A549 (cell line): Measurements from ENCODE around the gene CATSPERB. TPM values are rescaled to one million over a fixed set of nuclear protein-coding genes. Genes with fewer than 3 reads are reported as not detected.
"Not testable (repeated sequence)": the region's sequence is repeated elsewhere in the genome, so short reads cannot be mapped to it uniquely, and the experiment has no call there.

Experiments
- ATAC-seq, 2 experiments: fragments of 200-7000 bp in 1 of 2; fragments of >200 bp in 1 of 2; cut with Nextera tagmentation in 1 of 2; cut with Tn5 transposase in 1 of 2; 3 replicates each; pipeline versions ENCODE4 v1.8.0 to v1.9.1; 2018 to 2020; ENCODE audit warnings: mild to moderate bottlenecking in 1 of 2, moderate library complexity in 1 of 2
- CTCF ChIA-PET: fragments of 300-600 bp; sonication (Branson Sonifier 250); formaldehyde crosslinking; extraction: SDS; loops from one replicate; lab custom pipeline; 2021; ENCODE audit warnings: antibody characterized with exemption, inconsistent platforms; lab: Yijun Ruan, JAX
- POLR2A ChIA-PET: fragments of 350-600 bp; formaldehyde crosslinking; extraction: SDS; loops from one replicate; lab custom pipeline; 2021; ENCODE audit warnings: antibody characterized with exemption, inconsistent platforms; lab: Yijun Ruan, JAX
- DNase-seq, 2 experiments: peaks; one replicate each; pipeline versions ENCODE4 v3.0.0 to v3.0.0-alpha.2; 2011 to 2016; ENCODE audit warnings: low read depth in 1 of 2, low spot score in 1 of 2
- FAIRE-seq: peaks from 2 replicates; lab custom pipeline; 2011; peaks lifted over from hg19 to GRCh38; lab: Jason Lieb, UNC
- H3K27ac ChIP-seq, 2 experiments: fragments of >200 bp; sonication (Bioruptor Twin); formaldehyde crosslinking; 3 replicates each; pipeline ENCODE4 v1.5.1; 2016 to 2017
- H3K4me1 ChIP-seq: fragments of >200 bp; sonication (Bioruptor Twin); formaldehyde crosslinking; 3 replicates; pipeline ENCODE4 v1.6.1; 2016
- H3K4me2 ChIP-seq: fragments of >200 bp; sonication (Bioruptor Twin); formaldehyde crosslinking; 3 replicates; pipeline ENCODE4 v1.6.1; 2016
- H3K4me3 ChIP-seq: fragments of >200 bp; sonication (Bioruptor Twin); formaldehyde crosslinking; 3 replicates; pipeline ENCODE4 v1.5.1; 2016
- H3K9me3 ChIP-seq: fragments of >200 bp; sonication (Bioruptor Twin); formaldehyde crosslinking; 3 replicates; pipeline ENCODE4 v1.6.1; 2016
- CEBPB ChIP-seq, 2 experiments: fragments of >200 bp in 1 of 2; sonication (Bioruptor Twin) in 1 of 2; formaldehyde crosslinking in 1 of 2; IDR thresholded peaks; 2 replicates each; pipeline ENCODE4 v1.6.1; 2012 to 2016
- CHD2 ChIP-seq: fragments of 150-350 bp; IDR thresholded peaks from 2 replicates; pipeline ENCODE4 v1.6.1; 2014; ENCODE audit warnings: low read length; ENCODE audit not compliant: partially characterized antibody
- ELK1 ChIP-seq: fragments of 150-350 bp; IDR thresholded peaks from 2 replicates; pipeline ENCODE4 v1.6.1; 2014; ENCODE audit warnings: low read depth, mild to moderate bottlenecking, low read length
- EP300 ChIP-seq, 2 experiments: fragments of >200 bp; sonication (Bioruptor Twin); formaldehyde crosslinking; IDR thresholded peaks; 2 replicates in 1 of 2; 3 replicates in 1 of 2; pipeline ENCODE4 v1.6.1; 2016 to 2017
- HES2 ChIP-seq: fragments of >200 bp; sonication (Bioruptor Twin); formaldehyde crosslinking; IDR thresholded peaks from 2 replicates; pipeline ENCODE4 v1.6.1; 2016
- HEYL ChIP-seq: fragments of 250-450 bp; sonication (Bioruptor Pico); IDR thresholded peaks from 2 replicates; pipeline ENCODE4 v1.8.0; 2021; ENCODE audit warnings: mild to moderate bottlenecking, moderate library complexity
- HMGXB4 ChIP-seq: fragments of 250-450 bp; sonication (Bioruptor Pico); IDR thresholded peaks from 2 replicates; pipeline ENCODE4 v1.5.0; 2021; ENCODE audit warnings: mild to moderate bottlenecking, moderate library complexity, borderline replicate concordance
- HOXA7 ChIP-seq: fragments of 250-450 bp; sonication (Bioruptor Pico); IDR thresholded peaks from 2 replicates; pipeline ENCODE4 v1.5.0; 2020; ENCODE audit warnings: mild to moderate bottlenecking, moderate library complexity
- HOXB13 ChIP-seq: fragments of 250-450 bp; sonication (Bioruptor Pico); IDR thresholded peaks from 2 replicates; pipeline ENCODE4 v1.5.0; 2020; ENCODE audit warnings: low read depth, mild to moderate bottlenecking, moderate library complexity
- JUNB ChIP-seq: fragments of >200 bp; sonication (Bioruptor Twin); formaldehyde crosslinking; IDR thresholded peaks from 2 replicates; pipeline ENCODE4 v1.6.1; 2016
- MAFK ChIP-seq: fragments of 450-650 bp; IDR thresholded peaks from 2 replicates; pipeline ENCODE4 v1.6.1; 2014; ENCODE audit not compliant: partially characterized antibody
- MAX ChIP-seq: IDR thresholded peaks from 2 replicates; pipeline ENCODE4 v1.6.1; 2012
- NPAS2 ChIP-seq: fragments of 250-450 bp; sonication (Bioruptor Pico); IDR thresholded peaks from 2 replicates; pipeline ENCODE4 v1.8.0; 2022; ENCODE audit warnings: mild to moderate bottlenecking, moderate library complexity, borderline replicate concordance
- POLR2A ChIP-seq: IDR thresholded peaks from 2 replicates; pipeline ENCODE4 v1.6.1; 2012; ENCODE audit warnings: mild to moderate bottlenecking, low read length
- POLR2AphosphoS2 ChIP-seq: conservative IDR thresholded peaks from 2 replicates; pipeline ENCODE4 v1.6.1; 2012; ENCODE audit warnings: low read length, improper control_type of control experiment, inconsistent platforms
- RAD21 ChIP-seq, 2 experiments: fragments of >200 bp in 1 of 2; sonication (Bioruptor Twin) in 1 of 2; formaldehyde crosslinking in 1 of 2; IDR thresholded peaks in 1 of 2; conservative IDR thresholded peaks in 1 of 2; 2 replicates in 1 of 2; 3 replicates in 1 of 2; pipeline ENCODE4 v1.6.1; 2012 to 2018; ENCODE audit warnings: inconsistent platforms in 1 of 2
- RARB ChIP-seq: fragments of 250-450 bp; sonication (Bioruptor Pico); IDR thresholded peaks from 2 replicates; pipeline ENCODE4 v1.8.0; 2021; ENCODE audit warnings: mild to moderate bottlenecking, moderate library complexity
- RFX5 ChIP-seq: fragments of 450-650 bp; IDR thresholded peaks from 2 replicates; pipeline ENCODE4 v1.7.1; 2014; ENCODE audit warnings: antibody characterized with exemption, mild to moderate bottlenecking, moderate library complexity
- USF2 ChIP-seq: fragments of 450-650 bp; IDR thresholded peaks from 2 replicates; pipeline ENCODE4 v1.6.1; 2014; ENCODE audit warnings: antibody characterized with exemption
- ZFP36 ChIP-seq: fragments of 450-650 bp; IDR thresholded peaks from 2 replicates; pipeline ENCODE4 v1.6.1; 2014; ENCODE audit warnings: borderline replicate concordance; ENCODE audit not compliant: partially characterized antibody
- ZNF302 ChIP-seq: fragments of 250-450 bp; sonication (Bioruptor Pico); IDR thresholded peaks from 2 replicates; pipeline ENCODE4 v1.9.0; 2021; ENCODE audit warnings: inconsistent platforms, mild to moderate bottlenecking, moderate library complexity
- WGBS: methylation state at CpG from one replicate; pipeline ENCODE4 v1.1.6; 2017; ENCODE audit errors: missing lambda C conversion rate; 5-methylcytosine and 5-hydroxymethylcytosine counted together
- polyA plus RNA-seq, 4 experiments: library from polyadenylated mRNA; depleted of rRNA in 3 of 4; stranded (reverse); fragments of >200 nt; fragmentation: RNase III in 1 of 4; extraction: RNeasy Plus Mini Kit Qiagen cat#74134 plus additional on column Dnase treatment in 1 of 4; gene quantifications; 2 replicates in 3 of 4; 3 replicates in 1 of 4; pipeline ENCODE4 v1.2.3, GENCODE V29; 2011 to 2017

Gene CATSPERB
- polyA plus RNA-seq, 2 of the 4 experiments (the other 2 are of a cell fraction), result 0.05 TPM; not detected in 1

GRCh38 chr14:91567827-91568226, 164.1 kb downstream of the CATSPERB start:
- WGBS, result 50% methylated on average over 4 of the region's 4 CpGs
- peak; percentile 59 for TF ChIP-seq MAFK
- TF ChIP-seq, all 56 proteins: peak for 1; not testable (repeated sequence) for 55
- FAIRE-seq, H3K4me1 ChIP-seq, POLR2A ChIA-PET, ATAC-seq, H3K4me3 ChIP-seq, DNase-seq, H3K27ac ChIP-seq, H3K9me3 ChIP-seq, H3K4me2 ChIP-seq: not testable (repeated sequence)
- CTCF ChIA-PET, result interaction anchor here (0.7 to 0.9 kb wide), 2 partner anchors 14 to 19 kb away, joined by 3 to 4 read pairs; no protein-coding TSS in a partner anchor

GRCh38 chr14:91555531-91555930, 176.4 kb downstream of the CATSPERB start:
- H3K27ac ChIP-seq, result no peak overlapping the region
- no peak for FAIRE-seq
- H3K4me3 ChIP-seq, result no peak overlapping the region
- no peak for TF ChIP-seq HMGXB4 (CRISPR knock-in tag)
- no peak for TF ChIP-seq ZFP36
- no peak for TF ChIP-seq CEBPB (IDR thresholded peaks at IDR 0.05)
- TF ChIP-seq CHD2, result no peak
- TF ChIP-seq JUNB, result no peak
- no peak for TF ChIP-seq RAD21 (conservative IDR thresholded peaks at IDR 0.05 in 1 of 2, IDR thresholded peaks at IDR 0.05 in 1 of 2)
- no peak for TF ChIP-seq EP300 (IDR thresholded peaks at IDR 0.05)
- TF ChIP-seq USF2, result no peak
- no peak for TF ChIP-seq ZNF302 (CRISPR knock-in tag)
- TF ChIP-seq HEYL (CRISPR knock-in tag), result no peak
- no peak for TF ChIP-seq NPAS2 (CRISPR knock-in tag)
- no peak for TF ChIP-seq HOXB13
- no peak for TF ChIP-seq RFX5
- no peak for TF ChIP-seq MAX
- TF ChIP-seq ELK1, result no peak
- no peak for TF ChIP-seq POLR2AphosphoS2
- no peak for TF ChIP-seq HES2
- TF ChIP-seq POLR2A, result no peak
- TF ChIP-seq RARB (CRISPR knock-in tag), result no peak
- TF ChIP-seq HOXA7, result no peak
- no peaks in the 10 kb centered on the region for H3K4me1 ChIP-seq
- ChIA-PET CTCF (interaction anchor here (1.2 kb wide), 1 partner anchor 22 kb away, joined by 3 read pairs; no protein-coding TSS in a partner anchor), POLR2A (no interaction called here)
- H3K4me2 ChIP-seq, result no peak overlapping the region
- 22% methylated on average over 2 of the region's 2 CpGs for WGBS
- peaks cover 5% of the 10 kb centered on the region; the same call in 1 of the 3 replicates for H3K9me3 ChIP-seq
- no peak for ATAC-seq
- no peak for DNase-seq
